Naive thymus-derived CD8-positive, alpha-beta T cell (primary cell): ENCODE results near the gene AXIN1. TPM values are rescaled to one million over a fixed set of nuclear protein-coding genes. Genes with fewer than 3 reads are reported as not detected.
A peak's percentile ranks its signal among the peaks of the same experiment; 100 is the strongest.

Source experiments
- ATAC-seq, 2 donors: fragments of 150-1000 bp; cut with Tn5 transposase in 1 of 2; sonication (Bioruptor Pico), chemical (Tn5 transposase) in 1 of 2; 1 replicate in 1 of 2; 2 replicates in 1 of 2; pipeline ENCODE4 v1.10.0; 2021; ENCODE audit warnings: mild to moderate bottlenecking in 2 of 2, moderate library complexity in 2 of 2
- POLR2A ChIA-PET: fragments of 350-600 bp; sonication (Branson Sonifier 250); formaldehyde crosslinking; loops from one replicate; lab custom pipeline; 2021; ENCODE audit warnings: antibody characterized with exemption; lab: Charles Lee
- DNase-seq, 10 donors: peaks; one replicate each; pipeline versions ENCODE4 v3.0.0 to v3.0.0-alpha.2; 2020 to 2022
- H3K27ac Mint-ChIP-seq, 10 donors: one replicate each; pipeline ENCODE4 v1.8.0; 2020 to 2022; ENCODE audit warnings: mild to moderate bottlenecking in 10 of 10, mixed read lengths in 10 of 10, moderate library complexity in 4 of 10, inconsistent platforms in 1 of 10
- H3K27me3 Mint-ChIP-seq, 5 donors: one replicate each; pipeline ENCODE4 v1.8.0; 2021 to 2022; ENCODE audit warnings: mixed read lengths in 5 of 5
- H3K36me3 Mint-ChIP-seq, 3 donors: one replicate each; pipeline ENCODE4 v1.8.0; 2020 to 2022; ENCODE audit warnings: mixed read lengths in 3 of 3, mild to moderate bottlenecking in 2 of 3, inconsistent platforms in 1 of 3
- H3K4me1 Mint-ChIP-seq, 4 donors: one replicate each; pipeline ENCODE4 v1.8.0; 2021 to 2022; ENCODE audit warnings: mixed read lengths in 4 of 4
- H3K4me3 Mint-ChIP-seq, 10 donors: one replicate each; pipeline ENCODE4 v1.8.0; 2020 to 2022; ENCODE audit warnings: mild to moderate bottlenecking in 10 of 10, mixed read lengths in 10 of 10, moderate library complexity in 6 of 10, inconsistent platforms in 1 of 10
- H3K9me3 Mint-ChIP-seq, 9 donors: one replicate each; pipeline ENCODE4 v1.8.0; 2020 to 2022; ENCODE audit warnings: mixed read lengths in 9 of 9, mild to moderate bottlenecking in 3 of 9, inconsistent platforms in 1 of 9, moderate library complexity in 1 of 9
- polyA plus RNA-seq, 3 donors: library from polyadenylated mRNA; unstranded; fragments of 300-500 nt; fragmentation: Illumina TruSeq; gene quantifications; one replicate each; pipeline ENCODE4 v1.2.3, GENCODE V29; 2021
- total RNA-seq, 8 experiments: library from RNA in 2 of 8; stranded (reverse) in 2 of 8; gene quantifications; one replicate each; pipeline ENCODE4 v1.2.3 and lab custom pipeline; 2021 to 2026

AXIN1 gene
- total and polyA plus RNA-seq, 5 experiments from 2014 or later, result 1.6 to 44.0 (median 4.1) TPM

DNA sequence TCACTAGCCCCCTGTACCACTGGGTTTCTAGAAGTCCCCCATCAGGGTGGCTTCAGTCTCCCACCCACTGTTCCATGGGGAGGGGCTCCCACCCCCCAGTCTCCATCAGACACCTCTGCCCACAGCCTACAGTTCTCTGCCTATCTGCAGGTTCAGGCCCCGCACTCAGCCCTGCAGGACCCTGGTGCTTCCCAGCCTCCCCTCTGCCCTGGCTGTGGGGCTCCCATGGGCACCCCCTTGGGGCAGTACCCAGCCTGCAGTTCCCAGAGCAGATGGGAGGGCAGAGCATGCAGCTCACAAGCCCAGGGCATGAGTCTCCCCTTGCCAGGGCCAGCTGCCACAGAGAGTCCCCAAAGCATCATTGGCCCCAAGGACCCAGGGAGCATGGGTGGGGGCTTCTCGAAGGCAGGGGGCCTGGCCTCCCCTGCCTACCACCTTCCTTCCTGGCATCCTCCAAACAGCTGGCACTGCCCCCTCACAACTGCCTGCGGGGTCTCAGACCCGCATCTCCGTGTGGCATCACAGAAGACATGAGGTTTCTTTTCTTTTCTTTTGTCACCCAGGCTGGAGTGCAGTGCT lies 20.6 kb upstream of the AXIN1 start:
- H3K27ac Mint-ChIP-seq, result peak overlapping the region in 3 of 10 donors; percentile 63 to 79 (median 65)

DNA sequence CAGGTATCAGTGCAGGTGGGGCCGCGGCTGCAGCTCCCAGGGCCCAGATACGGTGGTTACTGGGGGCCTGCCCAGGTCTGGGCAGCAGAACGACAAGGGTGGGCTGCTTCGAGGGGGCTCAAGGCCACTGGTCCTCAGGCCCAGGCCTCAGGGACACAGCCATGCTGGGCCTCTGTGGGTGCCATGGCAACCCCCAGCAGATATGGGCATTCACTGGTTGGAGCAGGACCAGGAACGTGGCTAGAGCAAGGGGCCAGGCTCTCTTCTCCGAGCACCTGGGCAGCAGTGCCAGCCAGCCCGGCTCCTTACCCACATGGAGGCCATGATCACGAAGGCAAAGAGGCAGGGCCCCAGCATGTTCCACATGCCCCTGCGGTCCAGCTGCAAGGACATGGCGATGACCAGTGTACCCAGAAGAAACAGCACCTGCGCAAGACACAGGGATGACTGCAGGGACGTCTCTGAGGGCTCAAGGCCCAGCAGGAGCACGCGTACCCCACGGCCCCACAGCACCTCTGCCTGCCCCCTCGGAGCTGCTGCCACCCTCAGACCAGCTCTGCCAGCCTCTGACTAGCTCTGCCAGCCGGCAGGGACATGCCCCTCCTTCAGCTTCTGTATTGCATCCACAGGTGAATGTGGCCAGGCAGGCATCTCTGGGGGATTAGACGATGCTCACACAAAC lies 19.9 kb upstream of the AXIN1 start:
- no peaks in the 10 kb centered on the region for H3K9me3 Mint-ChIP-seq
- peaks cover 3 to 23% (median 15%) of the 10 kb centered on the region in 4 donors for H3K4me1 Mint-ChIP-seq
- ATAC-seq, result no peak
- POLR2A ChIA-PET, result interaction anchor here (0.9 to 2.7 kb wide), 3 partner anchors 8 to 29 kb away, joined by 4 to 61 read pairs (median 19); partner anchors contain the start of genes DECR2 and PGAP6
- no peak for DNase-seq
- peak overlapping the region in 3 of 10 donors; percentile 25 to 68 (median 65) for H3K27ac Mint-ChIP-seq
- no peaks in the 10 kb centered on the region for H3K27me3 Mint-ChIP-seq
- H3K36me3 Mint-ChIP-seq, result peaks cover 0 to 29% (median 0%) of the 10 kb centered on the region in 3 donors
- no peak overlapping the region for H3K4me3 Mint-ChIP-seq

More for the DNA sequence above, 20.6 kb upstream of the AXIN1 start:
- H3K4me3 Mint-ChIP-seq, result peak overlapping the region in 2 of 10 donors; percentile 26 to 67
- H3K4me1 Mint-ChIP-seq, result peaks cover 3 to 23% (median 15%) of the 10 kb centered on the region in 4 donors
- no peaks in the 10 kb centered on the region for H3K9me3 Mint-ChIP-seq
- H3K36me3 Mint-ChIP-seq, result peaks cover 0 to 29% (median 0%) of the 10 kb centered on the region in 3 donors
- POLR2A ChIA-PET, result no interaction called here
- no peaks in the 10 kb centered on the region for H3K27me3 Mint-ChIP-seq
- no peak for DNase-seq
- ATAC-seq, result no peak

DNA sequence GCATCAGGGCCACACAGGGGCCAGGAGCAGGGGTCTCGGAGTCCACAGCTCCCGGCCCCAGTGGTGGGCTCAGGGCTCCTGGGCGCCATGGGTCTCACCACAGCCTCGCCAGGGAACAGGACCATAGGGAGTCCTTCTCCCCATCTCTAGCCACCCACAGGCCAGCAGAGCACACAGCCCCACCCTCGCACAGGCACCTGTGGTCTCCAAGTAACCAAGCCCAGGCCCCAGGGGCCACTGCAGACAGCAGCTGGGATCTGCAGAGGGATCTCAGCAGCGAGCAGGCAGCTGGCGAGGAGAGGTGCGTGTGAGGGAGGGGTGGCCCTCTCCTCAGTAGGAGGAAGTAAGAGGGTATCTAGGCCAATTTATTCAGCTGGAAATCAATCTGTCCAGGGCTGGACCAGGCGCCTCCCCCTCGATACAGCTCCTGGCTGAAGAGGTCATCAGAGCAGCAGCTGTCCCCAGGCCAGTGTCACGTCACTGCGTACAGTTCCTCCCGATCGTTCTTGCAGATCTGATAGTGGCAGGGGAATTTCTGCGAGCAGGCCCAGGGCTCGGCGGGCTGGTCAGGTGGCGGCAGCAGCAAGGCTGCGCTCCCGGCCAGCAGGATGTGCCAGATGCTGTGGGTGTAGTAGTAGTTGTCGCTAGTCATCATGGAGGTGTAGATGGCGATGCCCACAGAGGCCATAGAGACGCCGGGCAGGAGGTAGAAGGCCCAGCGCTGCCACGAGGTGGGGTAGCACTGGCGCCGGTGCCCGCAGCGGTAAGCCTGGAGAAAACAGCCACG lies 19.2 kb upstream of the AXIN1 start:
- DNase-seq (no peak), ATAC-seq (no peak)
- Mint-ChIP-seq H3K27me3 (no peaks in the 10 kb centered on the region), H3K4me3 (peak overlapping the region in 5 of 10 donors; percentile 29 to 61 (median 57)), H3K27ac (peak overlapping the region in 7 of 10 donors; percentile 25 to 92 (median 69)), H3K36me3 (peaks cover 0 to 36% (median 2%) of the 10 kb centered on the region in 3 donors), H3K9me3 (no peaks in the 10 kb centered on the region), H3K4me1 (peaks cover 3 to 24% (median 15%) of the 10 kb centered on the region in 4 donors)
- POLR2A ChIA-PET, result interaction anchor here (0.9 to 2.7 kb wide), 6 partner anchors 9 to 143 kb away, joined by 3 to 61 read pairs (median 5); partner anchors contain the start of genes DECR2 and PGAP6

DNA sequence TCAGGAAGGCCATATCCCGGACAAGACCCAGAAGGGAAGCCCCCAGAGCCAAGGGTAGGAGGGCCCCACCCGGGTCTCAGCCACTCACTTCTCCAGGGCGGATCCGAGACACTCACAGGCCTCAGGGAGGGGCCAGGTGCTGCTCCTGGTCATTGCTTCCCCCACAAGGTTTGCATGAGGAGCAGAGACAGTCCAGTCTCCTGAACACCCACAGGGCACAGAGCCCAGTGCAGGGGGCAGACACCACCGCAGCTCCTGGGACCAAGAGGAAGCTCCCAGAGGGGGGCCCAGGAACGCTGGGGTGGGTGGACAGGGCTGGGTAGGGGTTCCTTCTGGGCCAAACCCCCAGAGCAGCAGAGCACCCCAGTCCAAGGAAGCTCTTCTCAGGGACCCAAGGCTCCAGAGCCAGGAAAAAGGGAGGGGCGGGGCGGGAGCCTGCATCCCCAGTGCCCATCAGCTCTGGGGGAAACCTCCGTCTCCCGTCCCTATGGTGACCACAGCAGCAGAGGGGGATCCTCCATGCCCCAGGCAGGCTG lies 18.5 kb upstream of the AXIN1 start:
- peak overlapping the region; percentile 82 to 97 (median 90) for H3K4me3 Mint-ChIP-seq
- peak in 1 of 10 donors; percentile 61 for DNase-seq

DNA sequence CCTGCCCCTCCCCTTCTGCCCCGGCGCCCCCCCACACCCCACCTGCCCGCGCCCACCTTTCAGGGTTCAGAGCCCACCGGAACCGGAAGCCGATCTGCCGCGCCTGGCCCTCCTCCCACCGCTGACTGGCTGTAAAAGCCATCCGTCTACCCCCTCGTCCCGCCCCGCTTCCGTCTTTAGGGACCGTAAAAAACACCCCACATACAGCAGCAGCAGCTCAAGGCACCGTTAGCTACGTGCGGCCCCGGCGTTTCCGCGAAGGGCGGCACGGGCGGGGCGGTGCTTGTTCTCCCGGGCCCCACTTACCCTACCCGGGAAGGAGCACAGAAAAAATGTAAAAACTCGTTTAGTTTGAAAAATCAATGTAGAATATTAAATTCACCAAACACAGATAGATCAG lies 17.9 kb upstream of the AXIN1 start, which contains the start of gene MRPL28:
MRPL28 (minus strand) TSS at position 96 of the 400 bp plus-strand sequence. CDS start 320 bp downstream, outside the sequence.
- peak within 1 kb of the TSS; percentile 82 to 97 (median 90) for H3K4me3 Mint-ChIP-seq
- H3K27ac Mint-ChIP-seq, result peak within 1 kb of the TSS; percentile 85 to 96 (median 89)
- H3K4me1 Mint-ChIP-seq, result peaks cover 5 to 24% (median 15%) of the 10 kb centered on the region in 4 donors
- H3K9me3 Mint-ChIP-seq, result no peaks in the 10 kb centered on the region
- H3K27me3 Mint-ChIP-seq, result no peaks in the 10 kb centered on the region
- POLR2A ChIA-PET, result interaction anchor here (0.7 to 2.7 kb wide), 14 partner anchors 8 to 293 kb away, joined by 3 to 61 read pairs (median 4); partner anchors contain the start of genes AXIN1, DECR2, PGAP6 and RAB11FIP3
- ATAC-seq (peak; percentile 99), DNase-seq (peak; percentile 83 to 97 (median 92))
- peaks cover 0 to 34% (median 2%) of the 10 kb centered on the region in 3 donors for H3K36me3 Mint-ChIP-seq

More for the DNA sequence above, 18.5 kb upstream of the AXIN1 start:
- H3K4me1 Mint-ChIP-seq, result peaks cover 5 to 24% (median 15%) of the 10 kb centered on the region in 4 donors
- POLR2A ChIA-PET, result interaction anchor here (0.7 to 2.7 kb wide), 16 partner anchors 9 to 292 kb away, joined by 3 to 61 read pairs (median 4); partner anchors contain the start of genes AXIN1, DECR2, PGAP6 and RAB11FIP3
- H3K36me3 Mint-ChIP-seq, result peaks cover 0 to 34% (median 2%) of the 10 kb centered on the region in 3 donors
- H3K9me3 Mint-ChIP-seq, result no peaks in the 10 kb centered on the region
- ATAC-seq, result peak in 1 of 2 donors; percentile 14
- H3K27me3 Mint-ChIP-seq, result no peaks in the 10 kb centered on the region
- peak overlapping the region; percentile 34 to 96 (median 88) for H3K27ac Mint-ChIP-seq

DNA sequence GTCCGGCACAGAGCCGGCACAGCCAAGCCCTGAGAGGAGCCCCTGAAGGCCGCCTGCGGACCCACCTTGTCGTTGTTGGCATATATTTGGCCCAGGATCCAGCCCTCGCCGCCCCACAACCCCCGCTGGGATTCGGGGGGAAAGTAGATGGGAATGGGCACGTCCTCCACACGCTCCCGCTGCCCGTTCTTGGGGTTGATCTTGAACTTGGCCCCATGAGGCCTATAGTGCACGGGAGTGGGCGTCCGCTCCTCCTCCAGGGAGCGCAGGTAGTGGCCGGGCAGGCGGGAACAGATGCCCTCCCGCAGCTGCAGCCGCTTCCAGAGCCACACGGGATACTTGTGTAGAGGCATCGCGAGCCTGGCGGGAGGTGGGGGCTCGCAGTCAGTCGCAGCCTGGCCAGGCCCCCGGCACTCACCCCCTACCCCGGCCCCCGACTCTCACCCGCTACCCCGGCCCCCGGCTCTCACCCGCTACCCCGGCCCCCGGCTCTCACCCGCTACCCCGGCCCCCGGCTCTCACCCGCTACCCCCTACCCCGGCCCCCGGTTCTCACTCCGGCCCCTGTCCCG lies 17.4 kb upstream of the AXIN1 start:
- H3K36me3 Mint-ChIP-seq, result peaks cover 0 to 29% (median 2%) of the 10 kb centered on the region in 3 donors
- H3K27me3 Mint-ChIP-seq, result no peaks in the 10 kb centered on the region
- no peaks in the 10 kb centered on the region for H3K9me3 Mint-ChIP-seq
- POLR2A ChIA-PET, result interaction anchor here (0.7 to 2.7 kb wide), 11 partner anchors 11 to 293 kb away, joined by 3 to 61 read pairs (median 4); partner anchors contain the start of genes AXIN1, DECR2, PGAP6 and RAB11FIP3
- DNase-seq (peak in 1 of 10 donors; percentile 59), ATAC-seq (no peak)
- H3K4me3 Mint-ChIP-seq, result peak overlapping the region; percentile 33 to 97 (median 68)
- peak overlapping the region in 5 of 10 donors; percentile 41 to 88 (median 86) for H3K27ac Mint-ChIP-seq
- H3K4me1 Mint-ChIP-seq, result peaks cover 5 to 24% (median 15%) of the 10 kb centered on the region in 4 donors

DNA sequence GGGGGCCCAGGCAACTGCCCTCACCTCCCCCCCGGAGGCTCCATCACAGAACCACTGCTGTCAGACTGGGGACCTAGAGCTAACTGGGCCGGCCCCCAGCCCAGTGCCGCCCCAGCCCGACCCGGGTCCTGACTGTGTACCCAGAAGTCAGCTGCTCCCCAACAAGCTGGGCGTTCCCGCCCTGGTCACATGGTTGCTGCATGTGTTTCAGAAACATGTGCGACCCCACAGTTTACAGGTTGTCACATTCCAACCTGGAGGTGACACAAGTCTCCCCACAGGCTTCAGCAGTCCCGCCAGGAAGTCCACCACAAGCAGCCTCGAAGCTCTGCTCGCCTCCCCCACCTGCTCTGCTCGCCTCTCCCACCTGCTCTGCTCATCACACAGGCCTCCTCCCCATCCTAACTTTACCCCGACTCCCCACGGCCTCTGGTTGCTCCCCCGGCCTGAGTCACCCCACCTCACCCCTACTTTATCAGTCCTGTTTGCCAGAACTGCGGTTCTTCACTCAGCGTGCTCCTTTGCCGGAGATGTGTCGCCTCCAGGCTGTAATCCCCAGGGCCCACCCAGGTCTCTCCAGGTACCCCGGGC lies 16.8 kb upstream of the AXIN1 start:
- Mint-ChIP-seq H3K36me3 (peaks cover 0 to 26% (median 2%) of the 10 kb centered on the region in 3 donors), H3K4me1 (peaks cover 5 to 24% (median 15%) of the 10 kb centered on the region in 4 donors), H3K9me3 (no peaks in the 10 kb centered on the region), H3K27me3 (no peaks in the 10 kb centered on the region), H3K4me3 (peak overlapping the region; percentile 22 to 90 (median 66)), H3K27ac (peak overlapping the region in 7 of 10 donors; percentile 4 to 86 (median 71))
- no peak for DNase-seq
- POLR2A ChIA-PET, result interaction anchor here (0.8 to 0.9 kb wide), 2 partner anchors 11 to 14 kb away, joined by 3 read pairs; no protein-coding TSS in a partner anchor
- no peak for ATAC-seq

DNA sequence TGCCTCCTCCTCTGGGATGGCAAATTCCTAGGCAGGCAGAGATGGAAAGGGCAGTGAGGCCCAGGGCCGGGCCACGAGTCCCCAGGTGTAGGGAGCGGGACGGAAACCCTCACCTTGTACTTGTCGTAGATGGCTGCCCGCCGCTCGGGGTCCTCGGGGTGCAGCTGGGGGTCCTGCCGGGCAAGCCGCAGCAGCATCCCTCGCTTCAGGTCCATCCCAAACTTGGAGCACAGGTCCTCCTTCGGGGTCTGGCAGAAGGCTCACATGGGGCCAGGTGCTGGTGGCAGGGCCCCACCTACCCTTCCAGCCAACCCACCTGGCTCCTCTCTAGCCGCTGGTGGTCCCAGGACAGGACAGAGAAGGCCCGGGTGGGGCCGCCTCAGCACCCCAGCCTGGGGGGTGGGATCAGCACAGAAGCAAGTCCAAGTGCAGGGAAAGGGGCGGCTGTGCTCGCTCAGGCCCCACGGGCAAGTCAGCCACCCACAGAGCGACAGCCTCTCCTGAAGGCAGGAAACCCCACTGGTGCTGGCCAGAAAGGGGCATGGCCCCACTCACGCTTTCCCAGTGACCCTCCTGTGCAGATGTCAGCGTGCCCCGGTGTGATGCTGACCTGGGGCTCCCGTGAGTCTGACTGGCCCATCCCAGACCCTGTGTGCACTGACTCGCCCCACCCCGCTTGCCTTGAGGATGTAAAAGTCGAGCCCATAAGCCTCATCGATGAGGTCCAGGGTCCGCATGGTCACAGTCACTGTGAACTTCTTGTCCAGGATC lies 16.1 kb upstream of the AXIN1 start:
- no peaks in the 10 kb centered on the region for H3K27me3 Mint-ChIP-seq
- no peak overlapping the region for H3K4me3 Mint-ChIP-seq
- POLR2A ChIA-PET, result interaction anchor here (0.9 kb wide), 1 partner anchor 14 kb away, joined by 3 read pairs; no protein-coding TSS in a partner anchor
- ATAC-seq, result no peak
- H3K9me3 Mint-ChIP-seq, result no peaks in the 10 kb centered on the region
- peak in 1 of 10 donors; percentile 63 for DNase-seq
- H3K27ac Mint-ChIP-seq, result no peak overlapping the region
- H3K4me1 Mint-ChIP-seq, result peaks cover 5 to 24% (median 15%) of the 10 kb centered on the region in 4 donors
- peaks cover 0 to 22% (median 2%) of the 10 kb centered on the region in 3 donors for H3K36me3 Mint-ChIP-seq

DNA sequence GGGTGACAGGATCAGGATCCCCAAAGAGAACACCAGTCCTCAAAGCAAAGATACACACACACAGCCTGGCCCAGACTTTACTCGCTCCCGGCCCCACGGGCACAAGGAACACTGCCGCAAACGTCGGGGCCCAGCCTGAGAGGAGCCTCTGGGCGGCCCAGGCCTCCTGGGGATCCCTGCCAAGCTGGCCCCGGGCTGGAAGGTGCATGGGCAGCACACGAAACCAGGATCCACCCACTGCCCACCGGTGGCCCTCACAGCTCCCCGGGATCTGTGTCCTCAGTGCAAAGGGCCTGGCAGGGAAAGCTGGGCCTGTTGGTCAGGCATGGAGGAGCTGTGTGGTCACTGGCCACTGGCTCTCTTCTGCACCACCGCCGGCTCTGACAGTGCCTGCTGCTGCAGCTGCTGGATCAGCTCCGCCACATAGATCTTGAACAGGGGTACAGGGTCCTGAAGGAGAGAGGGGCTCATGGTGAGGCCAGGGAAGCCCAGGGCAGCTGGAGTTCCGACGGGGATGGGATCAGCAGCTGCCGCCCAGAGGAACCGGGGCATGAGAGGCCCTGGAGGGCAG lies 14.9 kb upstream of the AXIN1 start:
- Mint-ChIP-seq H3K27me3 (no peaks in the 10 kb centered on the region), H3K36me3 (peaks cover 0 to 13% (median 2%) of the 10 kb centered on the region in 3 donors), H3K4me3 (peak overlapping the region in 1 of 10 donors; percentile 18), H3K27ac (peak overlapping the region in 2 of 10 donors; percentile 6 to 20), H3K9me3 (no peaks in the 10 kb centered on the region), H3K4me1 (peaks cover 5 to 21% (median 16%) of the 10 kb centered on the region in 4 donors)
- POLR2A ChIA-PET, result interaction anchor here (0.6 to 2.4 kb wide), 3 partner anchors 10 to 193 kb away, joined by 3 to 8 read pairs (median 6); no protein-coding TSS in a partner anchor
- no peak for DNase-seq
- ATAC-seq, result no peak

DNA sequence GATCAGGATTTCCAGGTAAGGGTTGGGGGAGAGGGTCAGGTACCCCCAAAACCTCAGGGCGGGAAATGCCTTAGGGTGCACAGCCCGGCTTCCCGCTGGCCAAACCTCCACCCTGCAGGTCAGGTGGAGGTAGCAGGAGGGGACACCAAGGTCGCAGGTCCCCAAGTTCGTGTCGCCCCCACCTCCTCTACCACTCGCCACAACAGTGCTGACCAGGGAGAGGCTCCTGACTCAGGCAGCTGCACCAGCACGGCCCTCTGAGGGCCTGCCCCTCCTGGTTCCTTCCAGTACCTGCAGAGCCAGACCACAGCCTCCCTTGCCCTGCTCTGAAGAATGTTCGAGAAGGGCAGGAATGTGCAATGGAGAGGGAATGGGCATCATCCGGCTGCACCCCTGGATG lies 14.0 kb upstream of the AXIN1 start:
- H3K27me3 Mint-ChIP-seq, result no peaks in the 10 kb centered on the region
- no peak overlapping the region for H3K27ac Mint-ChIP-seq
- peaks cover 0 to 7% (median 2%) of the 10 kb centered on the region in 3 donors for H3K36me3 Mint-ChIP-seq
- no peak for DNase-seq
- ATAC-seq, result no peak
- POLR2A ChIA-PET, result interaction anchor here (1.6 to 2.4 kb wide), 2 partner anchors 9 to 12 kb away, joined by 6 to 8 read pairs; no protein-coding TSS in a partner anchor
- peaks cover 8 to 23% (median 19%) of the 10 kb centered on the region in 4 donors for H3K4me1 Mint-ChIP-seq
- no peaks in the 10 kb centered on the region for H3K9me3 Mint-ChIP-seq
- H3K4me3 Mint-ChIP-seq, result no peak overlapping the region
